Trophoblast cell (in vitro differentiated cells and primary cell): ENCODE results near the gene NLRP5.

Source experiments
- DNase-seq, 2 donors: peaks; one replicate each; pipeline ENCODE4 v3.0.0-alpha.2; 2016
- H2AFZ ChIP-seq: 2 replicates; pipeline ENCODE4 v1.6.1; 2013; ENCODE audit warnings: low read length, moderate library complexity, mild to moderate bottlenecking; ENCODE audit not compliant: insufficient read depth, poor library complexity
- H2AK5ac ChIP-seq: 2 replicates; pipeline ENCODE4 v1.6.1; 2013; ENCODE audit warnings: mild to moderate bottlenecking, low read length
- H2BK120ac ChIP-seq: 2 replicates; pipeline ENCODE4 v1.6.1; 2013; ENCODE audit warnings: low read length, mild to moderate bottlenecking, moderate library complexity; ENCODE audit not compliant: insufficient read depth, poor library complexity
- H2BK12ac ChIP-seq: 2 replicates; pipeline ENCODE4 v1.6.1; 2013; ENCODE audit warnings: mild to moderate bottlenecking, low read length, moderate library complexity
- H2BK5ac ChIP-seq: 2 replicates; pipeline ENCODE4 v1.6.1; 2013; ENCODE audit warnings: low read length, low read depth, moderate library complexity, mild to moderate bottlenecking; ENCODE audit not compliant: poor library complexity
- H3K14ac ChIP-seq: 2 replicates; pipeline ENCODE4 v1.6.1; 2013; ENCODE audit warnings: mild to moderate bottlenecking, low read length
- H3K18ac ChIP-seq: 2 replicates; pipeline ENCODE4 v1.6.1; 2013; ENCODE audit warnings: mild to moderate bottlenecking, low read length
- H3K23ac ChIP-seq: 2 replicates; pipeline ENCODE4 v1.6.1; 2013; ENCODE audit warnings: low read length
- H3K27ac ChIP-seq: 2 replicates; pipeline ENCODE4 v1.5.1; 2013; ENCODE audit warnings: low read depth, mild to moderate bottlenecking, inconsistent platforms, low read length, moderate library complexity
- H3K27me3 ChIP-seq: 2 replicates; pipeline ENCODE4 v1.6.1; 2013; ENCODE audit warnings: inconsistent platforms, mild to moderate bottlenecking, low read length, moderate library complexity; ENCODE audit not compliant: insufficient read depth
- H3K36me3 ChIP-seq, 2 experiments: 1 replicate in 1 of 2; 2 replicates in 1 of 2; pipeline ENCODE4 v1.6.1; 2013; ENCODE audit warnings: low read length in 2 of 2, mild to moderate bottlenecking in 2 of 2, moderate library complexity in 1 of 2; ENCODE audit not compliant: insufficient read depth in 2 of 2, control insufficient read depth in 1 of 2
- H3K4ac ChIP-seq: 2 replicates; pipeline ENCODE4 v1.6.1; 2013; ENCODE audit warnings: low read depth, mild to moderate bottlenecking, low read length, moderate library complexity
- H3K4me1 ChIP-seq, 2 experiments: 1 replicate in 1 of 2; 2 replicates in 1 of 2; pipeline ENCODE4 v1.6.1; 2013; ENCODE audit warnings: low read length in 2 of 2, mild to moderate bottlenecking in 2 of 2, moderate library complexity in 1 of 2; ENCODE audit not compliant: insufficient read depth in 2 of 2, control insufficient read depth in 1 of 2
- H3K4me2 ChIP-seq: 2 replicates; pipeline ENCODE4 v1.6.1; 2013; ENCODE audit warnings: inconsistent platforms, mild to moderate bottlenecking, low read length, moderate library complexity
- H3K4me3 ChIP-seq: 2 replicates; pipeline ENCODE4 v1.5.1; 2013; ENCODE audit warnings: mild to moderate bottlenecking, low read depth, low read length, inconsistent platforms
- H3K79me1 ChIP-seq: one replicate; pipeline ENCODE4 v1.6.1; 2013; ENCODE audit warnings: low read length
- H3K79me2 ChIP-seq: 2 replicates; pipeline ENCODE4 v1.6.1; 2013; ENCODE audit warnings: low read length, mild to moderate bottlenecking; ENCODE audit not compliant: control insufficient read depth, insufficient read depth, poor library complexity
- H3K9ac ChIP-seq: 2 replicates; pipeline ENCODE4 v1.6.1; 2013; ENCODE audit warnings: mild to moderate bottlenecking, low read length
- H3K9me3 ChIP-seq: 2 replicates; pipeline ENCODE4 v1.6.1; 2013; ENCODE audit warnings: low read depth, mild to moderate bottlenecking, control low read depth, inconsistent platforms, low read length; ENCODE audit not compliant: insufficient read depth
- H4K12ac ChIP-seq: 2 replicates; pipeline ENCODE4 v1.6.1; 2013; ENCODE audit warnings: low read depth, mild to moderate bottlenecking, low read length, moderate library complexity
- H4K8ac ChIP-seq: 2 replicates; pipeline ENCODE4 v1.6.1; 2013; ENCODE audit warnings: low read depth, mild to moderate bottlenecking, low read length, moderate library complexity
- H4K91ac ChIP-seq: one replicate; pipeline ENCODE4 v1.6.1; 2013; ENCODE audit warnings: low read depth, mild to moderate bottlenecking, low read length, moderate library complexity
- WGBS: extraction: QIAGEN DNeasy Blood & Tissue Kit; methylation state at CpG from one replicate; pipeline ENCODE4 v1.1.7; 2013; ENCODE audit warnings: missing lambda C conversion rate; ENCODE audit not compliant: insufficient read length, insufficient coverage; ENCODE audit errors: extremely low coverage; 5-methylcytosine and 5-hydroxymethylcytosine counted together

The NLRP5 gene

GRCh38 chr19:56094449-56094848 is 107.9 kb downstream of the NLRP5 start:
- H3K27me3 ChIP-seq: no peaks in the 10 kb centered on the region
- no peak overlapping the region for H3K4me3 ChIP-seq
- H3K14ac ChIP-seq: no peak overlapping the region
- H4K91ac ChIP-seq: no peak overlapping the region
- no peaks in the 10 kb centered on the region for H3K79me2 ChIP-seq
- WGBS: no CpG with 5 or more reads among the region's 9 CpGs
- H3K18ac ChIP-seq: no peak overlapping the region
- H4K8ac ChIP-seq: no peak overlapping the region
- H3K4ac ChIP-seq: no peak overlapping the region
- H3K36me3 ChIP-seq: peaks cover 42 to 43% of the 10 kb centered on the region in 2 experiments
- no peak overlapping the region for H3K23ac ChIP-seq
- no peaks in the 10 kb centered on the region for H3K4me1 ChIP-seq
- H4K12ac ChIP-seq: no peak overlapping the region
- H2BK12ac ChIP-seq: no peak overlapping the region
- no peak for DNase-seq
- no peak overlapping the region for H3K4me2 ChIP-seq
- H2AFZ ChIP-seq: no peak overlapping the region
- H3K9ac ChIP-seq: no peak overlapping the region
- H3K79me1 ChIP-seq: no peaks in the 10 kb centered on the region
- no peak overlapping the region for H3K27ac ChIP-seq
- no peak overlapping the region for H2AK5ac ChIP-seq
- no peak overlapping the region for H2BK5ac ChIP-seq
- no peak overlapping the region for H2BK120ac ChIP-seq
- H3K9me3 ChIP-seq: peaks cover 6% of the 10 kb centered on the region

- H2AFZ ChIP-seq: no peak overlapping the region
- no peak overlapping the region for H2BK5ac ChIP-seq
- no peak overlapping the region for H2BK12ac ChIP-seq
- no peaks in the 10 kb centered on the region for H3K79me2 ChIP-seq
- H2BK120ac ChIP-seq: no peak overlapping the region
- no peak overlapping the region for H3K4ac ChIP-seq
- no CpG with 5 or more reads among the region's 13 CpGs for WGBS
- no peaks in the 10 kb centered on the region for H3K4me1 ChIP-seq
- H3K27me3 ChIP-seq: no peaks in the 10 kb centered on the region
- no peak overlapping the region for H3K9ac ChIP-seq
- no peak overlapping the region for H4K91ac ChIP-seq
- H3K36me3 ChIP-seq: peaks cover 54 to 59% of the 10 kb centered on the region in 2 experiments
- DNase-seq: no peak
- peaks cover 6% of the 10 kb centered on the region for H3K9me3 ChIP-seq
- no peak overlapping the region for H3K4me2 ChIP-seq
- no peaks in the 10 kb centered on the region for H3K79me1 ChIP-seq
- no peak overlapping the region for H3K4me3 ChIP-seq
- no peak overlapping the region for H4K8ac ChIP-seq
- H4K12ac ChIP-seq: no peak overlapping the region
- H3K23ac ChIP-seq: no peak overlapping the region
- no peak overlapping the region for H2AK5ac ChIP-seq
- no peak overlapping the region for H3K14ac ChIP-seq
- H3K18ac ChIP-seq: no peak overlapping the region
- H3K27ac ChIP-seq: no peak overlapping the region
Measured at GRCh38 chr19:56096665-56097064, 110.1 kb downstream of the NLRP5 start.

GRCh38 chr19:56097306-56097705 is 110.7 kb downstream of the NLRP5 start:
- Histone ChIP-seq H3K4me2 (no peak overlapping the region), H2BK120ac (no peak overlapping the region), H3K27ac (no peak overlapping the region), H3K23ac (no peak overlapping the region), H3K27me3 (no peaks in the 10 kb centered on the region), H3K9ac (no peak overlapping the region), H2BK5ac (no peak overlapping the region), H3K79me1 (no peaks in the 10 kb centered on the region), H3K4ac (no peak overlapping the region), H3K4me3 (no peak overlapping the region), H2AFZ (no peak overlapping the region), H4K91ac (no peak overlapping the region), H4K12ac (no peak overlapping the region), H2BK12ac (no peak overlapping the region), H3K9me3 (peaks cover 6% of the 10 kb centered on the region), H3K14ac (no peak overlapping the region), H3K18ac (no peak overlapping the region), H3K79me2 (no peaks in the 10 kb centered on the region), H3K4me1 (no peaks in the 10 kb centered on the region), H3K36me3 (peaks cover 60 to 66% of the 10 kb centered on the region in 2 experiments), H2AK5ac (no peak overlapping the region), H4K8ac (no peak overlapping the region)
- no CpG with 5 or more reads among the region's 23 CpGs for WGBS
- DNase-seq: no peak

- no peak overlapping the region for H2AFZ ChIP-seq
- H3K4me3 ChIP-seq: no peak overlapping the region
- H3K9me3 ChIP-seq: peaks cover 3% of the 10 kb centered on the region
- no peak overlapping the region for H3K4ac ChIP-seq
- H3K23ac ChIP-seq: no peak overlapping the region
- H4K12ac ChIP-seq: no peak overlapping the region
- WGBS: no CpG with 5 or more reads among the region's 7 CpGs
- H3K36me3 ChIP-seq: peaks cover 63 to 64% of the 10 kb centered on the region in 2 experiments
- H3K18ac ChIP-seq: no peak overlapping the region
- H2BK12ac ChIP-seq: no peak overlapping the region
- H3K79me1 ChIP-seq: no peaks in the 10 kb centered on the region
- H4K8ac ChIP-seq: no peak overlapping the region
- no peaks in the 10 kb centered on the region for H3K4me1 ChIP-seq
- no peak overlapping the region for H3K9ac ChIP-seq
- no peak overlapping the region for H2AK5ac ChIP-seq
- no peak overlapping the region for H3K4me2 ChIP-seq
- no peak overlapping the region for H2BK5ac ChIP-seq
- no peak for DNase-seq
- no peak overlapping the region for H2BK120ac ChIP-seq
- H4K91ac ChIP-seq: no peak overlapping the region
- no peak overlapping the region for H3K27ac ChIP-seq
- H3K14ac ChIP-seq: no peak overlapping the region
- H3K79me2 ChIP-seq: no peaks in the 10 kb centered on the region
- H3K27me3 ChIP-seq: no peaks in the 10 kb centered on the region
Measured at GRCh38 chr19:56097776-56098175, 111.2 kb downstream of the NLRP5 start.
